Amygdala (tissue), 56 donors: ENCODE data around the gene PDE7B.
A peak's percentile ranks its signal among the peaks of the same experiment; 100 is the strongest.

ENCODE experiments used
- DNase-seq, 56 donors: peaks; one replicate each; lab custom pipeline; 2025; lab: John Stamatoyannopoulos, UW

The PDE7B gene

GRCh38 chr6:136058852-136059251 is 207.4 kb downstream of the PDE7B start:
- DNase-seq = no peak

GRCh38 chr6:136059308-136059707 is 207.8 kb downstream of the PDE7B start:
- DNase-seq = peak in 23 of 56 donors; percentile 5 to 59 (median 24)

- DNase-seq = no peak
Measured at GRCh38 chr6:136060052-136060451, 208.6 kb downstream of the PDE7B start.

GRCh38 chr6:136060759-136061158 is 209.3 kb downstream of the PDE7B start:
- DNase-seq = no peak

GRCh38 chr6:136061701-136062100 is 210.2 kb downstream of the PDE7B start:
- DNase-seq = no peak

GRCh38 chr6:136063096-136063495 is 211.6 kb downstream of the PDE7B start:
- DNase-seq = no peak

GRCh38 chr6:136066005-136066404 is 214.5 kb downstream of the PDE7B start:
- no peak for DNase-seq

- DNase-seq = no peak
Measured at GRCh38 chr6:136067731-136068341, 216.3 kb downstream of the PDE7B start.

GRCh38 chr6:136069119-136069518 is 217.6 kb downstream of the PDE7B start:
- DNase-seq = no peak

- DNase-seq = no peak
Measured at GRCh38 chr6:136070815-136071214, 219.3 kb downstream of the PDE7B start.

GRCh38 chr6:136072691-136073090 is 221.2 kb downstream of the PDE7B start:
- no peak for DNase-seq

- no peak for DNase-seq
Measured at GRCh38 chr6:136073216-136073615, 221.7 kb downstream of the PDE7B start.

GRCh38 chr6:136076496-136076895 is 225.0 kb downstream of the PDE7B start:
- no peak for DNase-seq

- DNase-seq = no peak
Measured at GRCh38 chr6:136077834-136078576, 226.5 kb downstream of the PDE7B start.

GRCh38 chr6:136079701-136080565 is 228.4 kb downstream of the PDE7B start:
- no peak for DNase-seq

GRCh38 chr6:136083540-136083939 is 232.0 kb downstream of the PDE7B start:
- DNase-seq = no peak

GRCh38 chr6:136084403-136084802 is 232.9 kb downstream of the PDE7B start:
- DNase-seq = no peak

- DNase-seq = no peak
Measured at GRCh38 chr6:136085370-136086115, 234.0 kb downstream of the PDE7B start.

GRCh38 chr6:136086686-136087085 is 235.2 kb downstream of the PDE7B start:
- DNase-seq = peak in 28 of 56 donors; percentile 1 to 50 (median 14)

- no peak for DNase-seq
Measured at GRCh38 chr6:136087986-136088385, 236.5 kb downstream of the PDE7B start.

GRCh38 chr6:136088693-136089092 is 237.2 kb downstream of the PDE7B start:
- DNase-seq = no peak
